Neural cell (in vitro differentiated cells): Measurements from ENCODE around the gene SHC1.

ENCODE experiments used
- EP300 ChIP-seq: fragments of 450-650 bp; conservative IDR thresholded peaks from 2 replicates; pipeline ENCODE4 v1.6.1; 2014; ENCODE audit warnings: antibody characterized with exemption, mild to moderate bottlenecking, moderate library complexity; ENCODE audit not compliant: poor library complexity, severe bottlenecking
- EZH2 ChIP-seq: fragments of 200-600, 300-800 bp; shearing (Covaris generic), sonication (generic); IDR thresholded peaks from 2 replicates; pipeline ENCODE4 v1.6.1; 2014; ENCODE audit warnings: antibody characterized with exemption, low read length, borderline replicate concordance, mild to moderate bottlenecking; ENCODE audit not compliant: insufficient read depth, poor library complexity, severe bottlenecking
- MXI1 ChIP-seq: fragments of 450-650 bp; conservative IDR thresholded peaks from 2 replicates; pipeline ENCODE4 v1.6.1; 2014; ENCODE audit warnings: antibody characterized with exemption, mild to moderate bottlenecking; ENCODE audit not compliant: poor library complexity, severe bottlenecking
- POLR2AphosphoS5 ChIP-seq: IDR thresholded peaks from 2 replicates; pipeline ENCODE4 v1.6.1; 2012
- RAD21 ChIP-seq: fragments of 450-650 bp; conservative IDR thresholded peaks from 2 replicates; pipeline ENCODE4 v1.6.1; 2014; ENCODE audit warnings: antibody characterized with exemption, mild to moderate bottlenecking, moderate library complexity
- SMC3 ChIP-seq: fragments of 450-650 bp; conservative IDR thresholded peaks from 2 replicates; pipeline ENCODE4 v1.6.1; 2014; ENCODE audit warnings: antibody characterized with exemption, mild to moderate bottlenecking, moderate library complexity; ENCODE audit not compliant: poor library complexity
- TAF1 ChIP-seq: IDR thresholded peaks from 2 replicates; pipeline ENCODE4 v1.6.1; 2012; ENCODE audit warnings: low read depth
- TF ChIP-seq, protein P1 (sequence below): fragments of 450-650 bp; IDR thresholded peaks from 2 replicates; pipeline ENCODE4 v1.5.1; 2014; ENCODE audit warnings: antibody characterized with exemption, mild to moderate bottlenecking, moderate library complexity; ENCODE audit not compliant: poor library complexity, severe bottlenecking
- TF ChIP-seq, protein P2 (sequence below): IDR thresholded peaks from 2 replicates; pipeline ENCODE4 v1.6.1; 2012; ENCODE audit warnings: borderline replicate concordance

DNA sequence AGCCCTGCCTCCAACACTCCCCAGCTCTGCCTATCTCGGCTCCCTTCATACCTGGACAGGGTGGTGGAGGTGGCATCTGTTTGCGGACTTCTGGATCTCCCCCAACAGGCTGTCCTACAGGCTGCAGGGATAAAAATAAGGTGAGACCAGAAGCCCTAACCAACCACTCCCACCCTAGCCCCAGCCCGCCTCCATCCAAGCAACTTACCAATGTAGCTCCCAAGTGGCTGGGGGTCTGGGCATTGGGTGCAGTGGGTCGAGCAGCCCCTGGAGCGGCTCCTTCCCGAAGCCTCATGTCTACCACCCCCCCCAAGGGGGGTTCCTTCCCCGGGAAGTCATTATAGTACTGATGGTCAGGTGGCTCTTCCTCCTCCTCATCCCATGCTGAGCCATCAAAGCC is 4.4 kb downstream of the SHC1 start:
- TF ChIP-seq, protein P1, sequence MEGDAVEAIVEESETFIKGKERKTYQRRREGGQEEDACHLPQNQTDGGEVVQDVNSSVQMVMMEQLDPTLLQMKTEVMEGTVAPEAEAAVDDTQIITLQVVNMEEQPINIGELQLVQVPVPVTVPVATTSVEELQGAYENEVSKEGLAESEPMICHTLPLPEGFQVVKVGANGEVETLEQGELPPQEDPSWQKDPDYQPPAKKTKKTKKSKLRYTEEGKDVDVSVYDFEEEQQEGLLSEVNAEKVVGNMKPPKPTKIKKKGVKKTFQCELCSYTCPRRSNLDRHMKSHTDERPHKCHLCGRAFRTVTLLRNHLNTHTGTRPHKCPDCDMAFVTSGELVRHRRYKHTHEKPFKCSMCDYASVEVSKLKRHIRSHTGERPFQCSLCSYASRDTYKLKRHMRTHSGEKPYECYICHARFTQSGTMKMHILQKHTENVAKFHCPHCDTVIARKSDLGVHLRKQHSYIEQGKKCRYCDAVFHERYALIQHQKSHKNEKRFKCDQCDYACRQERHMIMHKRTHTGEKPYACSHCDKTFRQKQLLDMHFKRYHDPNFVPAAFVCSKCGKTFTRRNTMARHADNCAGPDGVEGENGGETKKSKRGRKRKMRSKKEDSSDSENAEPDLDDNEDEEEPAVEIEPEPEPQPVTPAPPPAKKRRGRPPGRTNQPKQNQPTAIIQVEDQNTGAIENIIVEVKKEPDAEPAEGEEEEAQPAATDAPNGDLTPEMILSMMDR, result no peak
- TF ChIP-seq POLR2AphosphoS5 (no peak), RAD21 (no peak), EP300 (no peak), TAF1 (no peak), EZH2 (no peak), SMC3 (no peak), MXI1 (no peak)
- TF ChIP-seq, protein P2, sequence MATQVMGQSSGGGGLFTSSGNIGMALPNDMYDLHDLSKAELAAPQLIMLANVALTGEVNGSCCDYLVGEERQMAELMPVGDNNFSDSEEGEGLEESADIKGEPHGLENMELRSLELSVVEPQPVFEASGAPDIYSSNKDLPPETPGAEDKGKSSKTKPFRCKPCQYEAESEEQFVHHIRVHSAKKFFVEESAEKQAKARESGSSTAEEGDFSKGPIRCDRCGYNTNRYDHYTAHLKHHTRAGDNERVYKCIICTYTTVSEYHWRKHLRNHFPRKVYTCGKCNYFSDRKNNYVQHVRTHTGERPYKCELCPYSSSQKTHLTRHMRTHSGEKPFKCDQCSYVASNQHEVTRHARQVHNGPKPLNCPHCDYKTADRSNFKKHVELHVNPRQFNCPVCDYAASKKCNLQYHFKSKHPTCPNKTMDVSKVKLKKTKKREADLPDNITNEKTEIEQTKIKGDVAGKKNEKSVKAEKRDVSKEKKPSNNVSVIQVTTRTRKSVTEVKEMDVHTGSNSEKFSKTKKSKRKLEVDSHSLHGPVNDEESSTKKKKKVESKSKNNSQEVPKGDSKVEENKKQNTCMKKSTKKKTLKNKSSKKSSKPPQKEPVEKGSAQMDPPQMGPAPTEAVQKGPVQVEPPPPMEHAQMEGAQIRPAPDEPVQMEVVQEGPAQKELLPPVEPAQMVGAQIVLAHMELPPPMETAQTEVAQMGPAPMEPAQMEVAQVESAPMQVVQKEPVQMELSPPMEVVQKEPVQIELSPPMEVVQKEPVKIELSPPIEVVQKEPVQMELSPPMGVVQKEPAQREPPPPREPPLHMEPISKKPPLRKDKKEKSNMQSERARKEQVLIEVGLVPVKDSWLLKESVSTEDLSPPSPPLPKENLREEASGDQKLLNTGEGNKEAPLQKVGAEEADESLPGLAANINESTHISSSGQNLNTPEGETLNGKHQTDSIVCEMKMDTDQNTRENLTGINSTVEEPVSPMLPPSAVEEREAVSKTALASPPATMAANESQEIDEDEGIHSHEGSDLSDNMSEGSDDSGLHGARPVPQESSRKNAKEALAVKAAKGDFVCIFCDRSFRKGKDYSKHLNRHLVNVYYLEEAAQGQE, result no peak
